Kidney (tissue), 14 donors: ENCODE measurements around the gene CORO7. TPM values are rescaled to one million over a fixed set of nuclear protein-coding genes. Genes with fewer than 3 reads are reported as not detected.
A peak's percentile ranks its signal among the peaks of the same experiment; 100 is the strongest.

Source experiments
- DNase-seq, 5 donors: peaks; one replicate each; pipeline ENCODE4 v3.0.0-alpha.2; 2013 to 2020
- FAIRE-seq: peaks from 2 replicates; lab custom pipeline; 2012; peaks lifted over from hg19 to GRCh38; lab: Jason Lieb, UNC
- H3K27ac ChIP-seq, 2 donors: one replicate each; pipeline ENCODE4 v1.7.0; 2013; ENCODE audit warnings: low read depth in 2 of 2, low read length in 2 of 2, inconsistent platforms in 1 of 2
- H3K27me3 ChIP-seq: one replicate; pipeline ENCODE4 v1.7.1; 2013; ENCODE audit warnings: low read length, inconsistent platforms; ENCODE audit not compliant: control insufficient read depth, insufficient read depth
- H3K36me3 ChIP-seq, 3 donors: one replicate each; pipeline versions ENCODE4 v1.7.0 to v1.7.1; 2013; ENCODE audit warnings: low read length in 3 of 3, control low read depth in 1 of 3, inconsistent platforms in 1 of 3; ENCODE audit not compliant: insufficient read depth in 3 of 3, control insufficient read depth in 2 of 3
- H3K4me1 ChIP-seq, 3 donors: one replicate each; pipeline versions ENCODE4 v1.7.0 to v1.7.1; 2013; ENCODE audit warnings: low read length in 3 of 3, inconsistent platforms in 1 of 3, low read depth in 1 of 3; ENCODE audit not compliant: control insufficient read depth in 2 of 3, insufficient read depth in 2 of 3
- H3K4me3 ChIP-seq, 3 donors: one replicate each; pipeline versions ENCODE4 v1.7.0 to v1.8.1; 2013; ENCODE audit warnings: low read length in 3 of 3, control low read depth in 1 of 3, inconsistent platforms in 1 of 3
- H3K9ac ChIP-seq, 3 donors: one replicate each; pipeline versions ENCODE4 v1.7.0 to v1.7.1; 2013; ENCODE audit warnings: low read length in 3 of 3, control low read depth in 1 of 3, inconsistent platforms in 1 of 3
- H3K9me3 ChIP-seq, 3 donors: one replicate each; pipeline versions ENCODE4 v1.7.0 to v1.7.1; 2013; ENCODE audit warnings: low read length in 3 of 3, control low read depth in 1 of 3, inconsistent platforms in 1 of 3; ENCODE audit not compliant: control insufficient read depth in 2 of 3, insufficient read depth in 1 of 3
- CTCF ChIP-seq: IDR thresholded peaks from 3 replicates; pipeline ENCODE4 v1.5.1; 2012; ENCODE audit warnings: mild to moderate bottlenecking, moderate library complexity, borderline replicate concordance; ENCODE audit not compliant: insufficient read depth; ENCODE audit errors: extremely low read depth
- intact Hi-C: fragments of 100-400 bp; cut with DNase I; formaldehyde crosslinking; loops from one replicate; pipeline ENCODE4 v1.11.1; 2022
- polyA plus RNA-seq: library from polyadenylated mRNA; stranded (reverse); fragments of 350-450 nt; fragmentation: Illumina TruSeq; extraction: RNeasy Lipid Tissue Mini Kit (QIAGEN cat#74804); gene quantifications from one replicate; pipeline ENCODE4 v1.2.3, GENCODE V29; 2014; ENCODE audit warnings: low read depth, low replicate concordance; ENCODE audit not compliant: insufficient read depth
- total RNA-seq: library from RNA; stranded (reverse); fragmentation: NEBNext Ultra II Directional; extraction: Animal tissue kit (Norgen Biotek cat#: 25700); gene quantifications from one replicate; pipeline ENCODE4 v1.2.1, GENCODE V29; 2021
- donor health status: control.
- donor health status: control.
- donor health status: control.
- donor health status: control.
- donor health status: control.
- donor health status: DM: yes; HTN: yes; CAD: no.
- donor health status: Normal renal cell carcinoma (clear cell type).

Gene CORO7
- total and polyA plus RNA-seq, 2 donors from 2014 or later, result 9.8 to 50.1 TPM

DNA sequence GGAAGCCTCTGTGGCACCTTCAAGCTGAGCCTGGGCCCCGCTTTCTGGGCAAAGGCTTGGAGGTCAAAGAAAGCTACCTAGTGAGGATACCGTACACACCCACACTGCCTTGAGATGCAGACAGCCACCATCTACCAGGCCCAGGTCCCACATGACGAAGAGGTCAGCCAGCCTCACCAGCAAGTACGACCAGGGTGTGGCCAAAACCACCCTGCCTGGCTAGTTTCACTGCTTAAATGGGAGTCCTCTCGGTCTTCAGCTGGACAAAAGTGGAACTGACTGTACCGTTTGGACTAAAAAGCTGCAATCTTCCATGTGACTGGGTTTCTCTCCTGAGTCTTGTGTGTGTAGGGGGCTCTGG, 23.2 kb downstream of the CORO7 start:
- Histone ChIP-seq H3K27ac (peak overlapping the region; percentile 49 to 69), H3K9me3 (no peaks in the 10 kb centered on the region), H3K36me3 (peaks cover 0 to 3% (median 0%) of the 10 kb centered on the region in 3 donors), H3K4me3 (no peak overlapping the region), H3K4me1 (peaks cover 0 to 24% (median 0%) of the 10 kb centered on the region in 3 donors), H3K9ac (peak overlapping the region in 1 of 3 donors; percentile 51), H3K27me3 (no peaks in the 10 kb centered on the region)
- no peak for TF ChIP-seq CTCF
- intact Hi-C loops, result no loop called here
- peak in 2 of 5 donors; percentile 53 to 85 for DNase-seq
- no peak for FAIRE-seq

GRCh38 chr16:4392382-4393239, 23.8 kb downstream of the CORO7 start:
- peaks cover 0 to 27% (median 0%) of the 10 kb centered on the region in 3 donors for H3K4me1 ChIP-seq
- intact Hi-C loops, result no loop called here
- no peak for FAIRE-seq
- peaks cover 0 to 3% (median 0%) of the 10 kb centered on the region in 3 donors for H3K36me3 ChIP-seq
- H3K27me3 ChIP-seq, result no peaks in the 10 kb centered on the region
- DNase-seq, result peak; percentile 90 to 94 (median 94)
- H3K9me3 ChIP-seq, result no peaks in the 10 kb centered on the region
- peak overlapping the region; percentile 49 to 69 for H3K27ac ChIP-seq
- no peak for TF ChIP-seq CTCF
- peak overlapping the region in 1 of 3 donors; percentile 51 for H3K9ac ChIP-seq
- H3K4me3 ChIP-seq, result no peak overlapping the region

DNA sequence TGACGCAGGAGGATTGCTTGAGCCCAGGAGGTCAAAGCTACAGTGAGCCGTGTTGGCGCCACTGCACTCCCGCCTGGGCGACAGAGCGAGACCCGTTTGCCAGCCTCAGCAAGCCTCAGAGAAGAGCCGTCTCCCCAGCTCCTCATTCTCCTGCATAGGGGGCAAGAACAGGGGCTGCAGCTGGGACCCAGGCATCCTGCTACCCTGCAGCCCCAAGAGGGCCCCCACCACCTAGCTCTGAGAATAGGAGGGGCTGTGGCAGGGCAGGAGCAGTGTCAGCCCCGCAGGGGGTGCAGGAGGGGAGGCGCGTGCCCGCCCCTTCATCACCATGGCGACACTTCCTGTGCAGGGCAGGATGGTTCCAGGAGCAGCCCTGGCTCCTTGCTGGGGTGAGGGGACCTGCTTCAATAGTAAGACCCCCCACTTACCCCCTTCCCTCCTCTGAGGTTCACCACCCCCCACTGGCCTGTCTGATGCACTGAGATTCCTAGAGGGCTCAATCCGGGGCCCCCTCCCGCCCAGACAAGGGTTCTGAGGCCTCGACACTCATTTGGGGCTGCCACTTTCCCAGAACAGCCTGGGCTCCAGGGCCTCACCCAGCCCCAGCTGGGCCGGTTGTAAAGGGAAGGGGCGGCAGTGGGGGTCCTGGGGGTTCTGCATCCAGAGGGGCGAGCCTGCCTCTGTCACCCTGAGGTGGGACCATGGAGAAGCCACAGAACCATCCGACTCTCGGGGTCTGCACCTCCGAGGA, 24.6 kb downstream of the CORO7 start:
- DNase-seq (peak in 1 of 5 donors; percentile 77), FAIRE-seq (no peak)
- Histone ChIP-seq H3K27me3 (no peaks in the 10 kb centered on the region), H3K27ac (peak overlapping the region in 1 of 2 donors; percentile 69), H3K4me3 (no peak overlapping the region), H3K36me3 (peaks cover 0 to 3% (median 0%) of the 10 kb centered on the region in 3 donors), H3K4me1 (peaks cover 0 to 29% (median 0%) of the 10 kb centered on the region in 3 donors), H3K9me3 (no peaks in the 10 kb centered on the region), H3K9ac (no peak overlapping the region)
- intact Hi-C loops, result no loop called here
- no peak for TF ChIP-seq CTCF
